C4-2B (cell line): ENCODE results near the gene SNX8.

ENCODE experiments used
- CTCF ChIP-seq: fragments of 450-650 bp; conservative IDR thresholded peaks from 2 replicates; pipeline ENCODE4 v1.5.1; 2017; ENCODE audit warnings: mild to moderate bottlenecking
- ZFX ChIP-seq: fragments of 450-650 bp; IDR thresholded peaks from 2 replicates; pipeline ENCODE4 v1.6.1; 2017

GRCh38 chr7:2282185-2282751 lies 32.0 kb downstream of the SNX8 start:
- TF ChIP-seq CTCF (no peak), ZFX (no peak)
